Natural killer cell treated with Interleukin-12 subunit alpha and Interleukin-12 subunit beta and Interleukin-15 and Interleukin-18, amount 100 ng/mL, for 72 hours (primary cell): ENCODE measurements around the gene GPATCH8. TPM values are rescaled to one million over a fixed set of nuclear protein-coding genes. Genes with fewer than 3 reads are reported as not detected.

Experiments used
- ATAC-seq, 2 donors: fragments of 150-1000 bp; cut with Tn5 transposase in 1 of 2; sonication (Bioruptor Pico), chemical (Tn5 transposase) in 1 of 2; 2 replicates each; pipeline ENCODE4 v1.10.0; 2021
- DNase-seq: peaks from one replicate; pipeline ENCODE4 v3.0.0; 2022; ENCODE audit warnings: low spot score
- H3K27ac Mint-ChIP-seq, 2 donors: 1 replicate in 1 of 2; 2 replicates in 1 of 2; pipeline ENCODE4 v1.8.0; 2022; ENCODE audit warnings: mixed read lengths in 2 of 2, mild to moderate bottlenecking in 1 of 2, moderate library complexity in 1 of 2
- H3K27me3 Mint-ChIP-seq, 2 donors: 1 replicate in 1 of 2; 2 replicates in 1 of 2; pipeline ENCODE4 v1.8.0; 2022; ENCODE audit warnings: mixed read lengths in 2 of 2
- H3K36me3 Mint-ChIP-seq: one replicate; pipeline ENCODE4 v1.8.0; 2022; ENCODE audit warnings: mixed read lengths
- H3K4me1 Mint-ChIP-seq, 2 donors: 1 replicate in 1 of 2; 2 replicates in 1 of 2; pipeline ENCODE4 v1.8.0; 2022; ENCODE audit warnings: low read depth in 2 of 2, mixed read lengths in 2 of 2, mild to moderate bottlenecking in 1 of 2
- H3K4me3 Mint-ChIP-seq: one replicate; pipeline ENCODE4 v1.8.0; 2022; ENCODE audit warnings: mixed read lengths
- H3K9me3 Mint-ChIP-seq: 2 replicates; pipeline ENCODE4 v1.8.0; 2022; ENCODE audit warnings: mixed read lengths
- total RNA-seq, 2 donors: library from RNA; stranded (reverse); gene quantifications; one replicate each; pipeline ENCODE4 v1.2.3, GENCODE V29; 2022

The GPATCH8 gene
- total RNA-seq, 2 donors from 2014 or later, result 61.1 to 68.3 TPM

GRCh38 chr17:44502598-44503146 is 534 bp downstream of the GPATCH8 start:
- peak overlapping the region; percentile 95 to 97 for H3K27ac Mint-ChIP-seq
- DNase-seq, result peak; percentile 61
- H3K27me3 Mint-ChIP-seq, result no peaks in the 10 kb centered on the region
- H3K9me3 Mint-ChIP-seq, result no peaks in the 10 kb centered on the region
- peak overlapping the region; percentile 96 for H3K4me3 Mint-ChIP-seq
- peak in 1 of 2 donors; percentile 39 for ATAC-seq
- peaks cover 30 to 35% of the 10 kb centered on the region in 2 donors for H3K4me1 Mint-ChIP-seq
- H3K36me3 Mint-ChIP-seq, result peaks cover 6% of the 10 kb centered on the region

- Mint-ChIP-seq H3K27me3 (no peaks in the 10 kb centered on the region), H3K9me3 (no peaks in the 10 kb centered on the region), H3K27ac (peak overlapping the region; percentile 95 to 97), H3K36me3 (peaks cover 6% of the 10 kb centered on the region), H3K4me3 (peak overlapping the region; percentile 96), H3K4me1 (peaks cover 30 to 38% of the 10 kb centered on the region in 2 donors)
- no peak for DNase-seq
- no peak for ATAC-seq
These were observed 1.3 kb downstream of the GPATCH8 start for GRCh38 chr17:44501866-44502375.

- Mint-ChIP-seq H3K9me3 (no peaks in the 10 kb centered on the region), H3K27ac (no peak overlapping the region), H3K4me1 (peaks cover 41 to 56% of the 10 kb centered on the region in 2 donors), H3K27me3 (no peaks in the 10 kb centered on the region), H3K4me3 (peak overlapping the region; percentile 19), H3K36me3 (peaks cover 6% of the 10 kb centered on the region)
- ATAC-seq (no peak), DNase-seq (no peak)
These were observed 3.5 kb downstream of the GPATCH8 start for GRCh38 chr17:44499722-44500121.

- Mint-ChIP-seq H3K27ac (no peak overlapping the region), H3K9me3 (no peaks in the 10 kb centered on the region), H3K4me1 (peaks cover 47 to 58% of the 10 kb centered on the region in 2 donors), H3K4me3 (no peak overlapping the region), H3K27me3 (no peaks in the 10 kb centered on the region), H3K36me3 (no peaks in the 10 kb centered on the region)
- DNase-seq, result no peak
- ATAC-seq, result no peak
These were observed 6.4 kb downstream of the GPATCH8 start for GRCh38 chr17:44496815-44497214.

GRCh38 chr17:44493339-44493738 is 9.9 kb downstream of the GPATCH8 start:
- H3K4me3 Mint-ChIP-seq, result no peak overlapping the region
- peaks cover 40 to 43% of the 10 kb centered on the region in 2 donors for H3K4me1 Mint-ChIP-seq
- H3K9me3 Mint-ChIP-seq, result no peaks in the 10 kb centered on the region
- no peaks in the 10 kb centered on the region for H3K27me3 Mint-ChIP-seq
- ATAC-seq (no peak), DNase-seq (no peak)
- H3K36me3 Mint-ChIP-seq, result no peaks in the 10 kb centered on the region
- H3K27ac Mint-ChIP-seq, result no peak overlapping the region

GRCh38 chr17:44492706-44493272 is 10.4 kb downstream of the GPATCH8 start:
- H3K4me3 Mint-ChIP-seq, result no peak overlapping the region

GRCh38 chr17:44489581-44489980 is 13.6 kb downstream of the GPATCH8 start:
- H3K9me3 Mint-ChIP-seq, result no peaks in the 10 kb centered on the region

More at GRCh38 chr17:44492706-44493272, 10.4 kb downstream of the GPATCH8 start:
- Mint-ChIP-seq H3K4me1 (peaks cover 37 to 39% of the 10 kb centered on the region in 2 donors), H3K9me3 (no peaks in the 10 kb centered on the region), H3K27me3 (no peaks in the 10 kb centered on the region), H3K36me3 (no peaks in the 10 kb centered on the region), H3K27ac (no peak overlapping the region)
- no peak for ATAC-seq
- DNase-seq, result no peak

GRCh38 chr17:44487170-44487569 is 16.0 kb downstream of the GPATCH8 start:
- ATAC-seq, result no peak
- H3K36me3 Mint-ChIP-seq, result no peaks in the 10 kb centered on the region
- H3K4me3 Mint-ChIP-seq, result no peak overlapping the region
- DNase-seq, result no peak
- no peaks in the 10 kb centered on the region for H3K9me3 Mint-ChIP-seq
- H3K27ac Mint-ChIP-seq, result no peak overlapping the region
- H3K27me3 Mint-ChIP-seq, result no peaks in the 10 kb centered on the region
- peaks cover 21 to 25% of the 10 kb centered on the region in 2 donors for H3K4me1 Mint-ChIP-seq

More at GRCh38 chr17:44489581-44489980, 13.6 kb downstream of the GPATCH8 start:
- no peaks in the 10 kb centered on the region for H3K36me3 Mint-ChIP-seq
- ATAC-seq (no peak), DNase-seq (no peak)
- H3K27me3 Mint-ChIP-seq, result no peaks in the 10 kb centered on the region
- peaks cover 33 to 39% of the 10 kb centered on the region in 2 donors for H3K4me1 Mint-ChIP-seq
- H3K4me3 Mint-ChIP-seq, result no peak overlapping the region
- no peak overlapping the region for H3K27ac Mint-ChIP-seq

GRCh38 chr17:44473367-44473766 is 29.8 kb downstream of the GPATCH8 start:
- H3K4me1 Mint-ChIP-seq, result peaks cover 15 to 26% of the 10 kb centered on the region in 2 donors
- H3K27ac Mint-ChIP-seq, result no peak overlapping the region
- DNase-seq (no peak), ATAC-seq (no peak)
- H3K27me3 Mint-ChIP-seq, result no peaks in the 10 kb centered on the region
- no peak overlapping the region for H3K4me3 Mint-ChIP-seq
- H3K36me3 Mint-ChIP-seq, result peaks cover 6% of the 10 kb centered on the region
- H3K9me3 Mint-ChIP-seq, result no peaks in the 10 kb centered on the region

GRCh38 chr17:44469676-44470075 is 33.5 kb downstream of the GPATCH8 start:
- H3K4me1 Mint-ChIP-seq, result peaks cover 34 to 44% of the 10 kb centered on the region in 2 donors
- ATAC-seq, result no peak
- H3K36me3 Mint-ChIP-seq, result peaks cover 6% of the 10 kb centered on the region
- no peak overlapping the region for H3K4me3 Mint-ChIP-seq
- no peak for DNase-seq
- H3K9me3 Mint-ChIP-seq, result no peaks in the 10 kb centered on the region
- peak overlapping the region in 1 of 2 donors; percentile 8 for H3K27ac Mint-ChIP-seq
- no peaks in the 10 kb centered on the region for H3K27me3 Mint-ChIP-seq

GRCh38 chr17:44467108-44467507 is 36.1 kb downstream of the GPATCH8 start:
- no peak for ATAC-seq
- peaks cover 6% of the 10 kb centered on the region for H3K36me3 Mint-ChIP-seq
- H3K4me3 Mint-ChIP-seq, result peak overlapping the region; percentile 68
- no peaks in the 10 kb centered on the region for H3K9me3 Mint-ChIP-seq
- no peaks in the 10 kb centered on the region for H3K27me3 Mint-ChIP-seq
- DNase-seq, result no peak
- peak overlapping the region; percentile 38 to 84 for H3K27ac Mint-ChIP-seq
- H3K4me1 Mint-ChIP-seq, result peaks cover 36 to 51% of the 10 kb centered on the region in 2 donors

- peaks cover 38 to 49% of the 10 kb centered on the region in 2 donors for H3K4me1 Mint-ChIP-seq
- peaks cover 9% of the 10 kb centered on the region for H3K36me3 Mint-ChIP-seq
- H3K4me3 Mint-ChIP-seq, result no peak overlapping the region
- H3K27ac Mint-ChIP-seq, result peak overlapping the region; percentile 31 to 84
- DNase-seq (no peak), ATAC-seq (no peak)
- H3K27me3 Mint-ChIP-seq, result no peaks in the 10 kb centered on the region
- H3K9me3 Mint-ChIP-seq, result no peaks in the 10 kb centered on the region
These were observed 36.9 kb downstream of the GPATCH8 start for GRCh38 chr17:44466339-44466738.

- H3K27me3 Mint-ChIP-seq, result no peaks in the 10 kb centered on the region
- peaks cover 9% of the 10 kb centered on the region for H3K36me3 Mint-ChIP-seq
- no peak for ATAC-seq
- H3K4me1 Mint-ChIP-seq, result peaks cover 38 to 47% of the 10 kb centered on the region in 2 donors
- H3K9me3 Mint-ChIP-seq, result no peaks in the 10 kb centered on the region
- no peak for DNase-seq
- peak overlapping the region; percentile 31 to 84 for H3K27ac Mint-ChIP-seq
- no peak overlapping the region for H3K4me3 Mint-ChIP-seq
These were observed 37.3 kb downstream of the GPATCH8 start for GRCh38 chr17:44465897-44466296.

GRCh38 chr17:44465276-44465675 is 37.9 kb downstream of the GPATCH8 start:
- DNase-seq, result no peak
- peaks cover 9% of the 10 kb centered on the region for H3K36me3 Mint-ChIP-seq
- H3K27me3 Mint-ChIP-seq, result no peaks in the 10 kb centered on the region
- H3K4me1 Mint-ChIP-seq, result peaks cover 38 to 44% of the 10 kb centered on the region in 2 donors
- no peak for ATAC-seq
- no peak overlapping the region for H3K27ac Mint-ChIP-seq
- H3K9me3 Mint-ChIP-seq, result no peaks in the 10 kb centered on the region
- no peak overlapping the region for H3K4me3 Mint-ChIP-seq
